Lower lobe of right lung (tissue), 2 donors: Measurements from ENCODE around the gene SHC3. TPM values are rescaled to one million over a fixed set of nuclear protein-coding genes. Genes with fewer than 3 reads are reported as not detected.

Source experiments
- ATAC-seq, 2 donors: fragments of 200-7000 bp; cut with Tn5 transposase; one replicate each; pipeline ENCODE4 v1.9.1; 2020 to 2022; ENCODE audit warnings: mild to moderate bottlenecking in 2 of 2, moderate library complexity in 2 of 2
- DNase-seq: peaks from one replicate; pipeline ENCODE4 v3.0.0-alpha.2; 2020
- H3K27ac ChIP-seq: fragments of 200-600 bp; one replicate; pipeline ENCODE4 v1.8.0; 2022
- H3K27me3 ChIP-seq: fragments of 200-600 bp; one replicate; pipeline ENCODE4 v1.8.0; 2022; ENCODE audit warnings: low read depth
- H3K36me3 ChIP-seq: fragments of 200-600 bp; one replicate; pipeline ENCODE4 v1.8.0; 2022; ENCODE audit warnings: mild to moderate bottlenecking
- H3K4me1 ChIP-seq: fragments of 200-600 bp; one replicate; pipeline ENCODE4 v1.8.0; 2022
- H3K4me3 ChIP-seq: fragments of 200-600 bp; one replicate; pipeline ENCODE4 v1.8.0; 2022; ENCODE audit warnings: mild to moderate bottlenecking
- H3K9me3 ChIP-seq: fragments of 200-600 bp; one replicate; pipeline ENCODE4 v1.8.0; 2022
- intact Hi-C: fragments of 100-400 bp; cut with DNase I; formaldehyde crosslinking; loops from one replicate; pipeline ENCODE4 v1.11.0; 2022
- total RNA-seq: library from RNA; stranded (reverse); fragmentation: NEBNext Ultra II Directional; extraction: Animal tissue kit (Norgen Biotek cat#: 25700); gene quantifications from one replicate; pipeline ENCODE4 v1.2.1, GENCODE V29; 2021
- TF ChIP-seq, protein P1 (sequence below): fragments of 200-600 bp; IDR thresholded peaks from one replicate; pipeline ENCODE4 v1.8.0; 2022; ENCODE audit warnings: antibody characterized with exemption, mild to moderate bottlenecking
- donor health status: DM: no; HTN: yes; CAD: no; lungs with severe emphysema.

SHC3 gene
- total RNA-seq, 1 donor from 2014 or later: 13.2 TPM

DNA sequence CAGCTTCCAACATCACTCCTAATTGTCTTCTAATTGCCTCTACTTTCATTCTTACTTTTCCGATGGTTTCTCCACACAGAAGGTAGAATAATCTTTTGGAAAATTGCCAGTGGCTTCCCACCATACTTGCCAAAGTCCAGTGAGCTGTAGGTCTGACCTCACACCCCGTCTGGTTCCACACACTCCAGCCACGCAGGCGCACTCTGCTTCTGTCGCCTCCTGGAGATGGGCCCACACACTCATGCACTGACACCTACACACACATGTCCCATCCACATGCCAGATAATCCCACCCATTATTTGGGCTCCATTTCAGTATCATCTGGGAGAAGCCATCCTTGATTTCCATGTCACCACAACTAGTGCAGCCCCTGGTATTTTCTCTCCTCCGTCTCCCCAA is 12.7 kb downstream of the SHC3 start:
- ATAC-seq (no peak), DNase-seq (no peak)
- TF ChIP-seq, protein P1, sequence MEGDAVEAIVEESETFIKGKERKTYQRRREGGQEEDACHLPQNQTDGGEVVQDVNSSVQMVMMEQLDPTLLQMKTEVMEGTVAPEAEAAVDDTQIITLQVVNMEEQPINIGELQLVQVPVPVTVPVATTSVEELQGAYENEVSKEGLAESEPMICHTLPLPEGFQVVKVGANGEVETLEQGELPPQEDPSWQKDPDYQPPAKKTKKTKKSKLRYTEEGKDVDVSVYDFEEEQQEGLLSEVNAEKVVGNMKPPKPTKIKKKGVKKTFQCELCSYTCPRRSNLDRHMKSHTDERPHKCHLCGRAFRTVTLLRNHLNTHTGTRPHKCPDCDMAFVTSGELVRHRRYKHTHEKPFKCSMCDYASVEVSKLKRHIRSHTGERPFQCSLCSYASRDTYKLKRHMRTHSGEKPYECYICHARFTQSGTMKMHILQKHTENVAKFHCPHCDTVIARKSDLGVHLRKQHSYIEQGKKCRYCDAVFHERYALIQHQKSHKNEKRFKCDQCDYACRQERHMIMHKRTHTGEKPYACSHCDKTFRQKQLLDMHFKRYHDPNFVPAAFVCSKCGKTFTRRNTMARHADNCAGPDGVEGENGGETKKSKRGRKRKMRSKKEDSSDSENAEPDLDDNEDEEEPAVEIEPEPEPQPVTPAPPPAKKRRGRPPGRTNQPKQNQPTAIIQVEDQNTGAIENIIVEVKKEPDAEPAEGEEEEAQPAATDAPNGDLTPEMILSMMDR: no peak
- peak overlapping the region; percentile 6 for H3K27ac ChIP-seq
- no peak overlapping the region for H3K4me3 ChIP-seq
- H3K36me3 ChIP-seq: no peaks in the 10 kb centered on the region
- peaks cover 2% of the 10 kb centered on the region for H3K4me1 ChIP-seq
- no peaks in the 10 kb centered on the region for H3K27me3 ChIP-seq
- intact Hi-C loops: no loop called here
- H3K9me3 ChIP-seq: no peaks in the 10 kb centered on the region

DNA sequence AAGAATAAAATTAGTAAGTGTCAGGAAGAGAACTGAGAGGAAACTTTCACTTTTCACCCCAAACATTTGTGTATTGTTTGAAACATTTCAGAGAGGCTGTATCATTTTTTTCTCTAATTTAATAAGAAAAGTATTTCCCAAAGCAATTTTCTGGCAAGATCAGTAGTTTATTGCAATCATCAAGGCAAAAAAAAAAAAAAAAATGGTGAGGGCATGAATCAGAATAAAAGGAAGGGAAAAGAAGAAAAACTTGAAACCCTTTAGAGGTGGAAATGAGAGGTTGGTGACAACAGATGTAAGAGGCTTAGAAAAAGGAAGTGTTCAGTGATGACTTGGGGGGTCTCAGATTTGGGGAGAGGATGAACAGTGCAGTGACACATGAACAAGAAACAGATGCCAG is 13.3 kb downstream of the SHC3 start:
- H3K4me1 ChIP-seq: no peaks in the 10 kb centered on the region
- DNase-seq (no peak), ATAC-seq (no peak)
- no peak overlapping the region for H3K4me3 ChIP-seq
- intact Hi-C loops: no loop called here
- no peaks in the 10 kb centered on the region for H3K36me3 ChIP-seq
- no peaks in the 10 kb centered on the region for H3K9me3 ChIP-seq
- no peaks in the 10 kb centered on the region for H3K27me3 ChIP-seq
- TF ChIP-seq, protein P1: no peak
- H3K27ac ChIP-seq: peak overlapping the region; percentile 6

DNA sequence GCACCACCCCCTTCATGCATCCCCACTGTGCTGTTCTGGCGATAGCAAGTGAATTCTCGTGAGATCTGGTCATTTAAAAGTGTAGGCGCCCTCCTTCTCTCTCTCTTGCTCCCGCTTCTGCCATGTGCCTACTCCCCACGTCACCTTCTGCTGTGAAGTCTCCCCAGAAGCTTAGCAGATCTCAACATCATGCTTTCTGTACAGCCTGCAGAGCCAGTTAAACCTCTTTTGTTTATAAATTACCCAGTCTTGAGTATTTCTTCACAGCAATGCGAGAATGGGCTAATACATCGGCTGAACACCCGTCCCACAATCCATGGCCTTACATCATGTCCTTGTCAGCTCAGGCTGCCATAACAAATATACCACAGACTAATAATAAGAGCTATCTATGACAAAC is 17.4 kb downstream of the SHC3 start:
- no peaks in the 10 kb centered on the region for H3K36me3 ChIP-seq
- H3K27me3 ChIP-seq: no peaks in the 10 kb centered on the region
- intact Hi-C loops: no loop called here
- ATAC-seq (peak in 1 of 2 donors; percentile 70), DNase-seq (no peak)
- H3K27ac ChIP-seq: no peak overlapping the region
- H3K9me3 ChIP-seq: no peaks in the 10 kb centered on the region
- no peaks in the 10 kb centered on the region for H3K4me1 ChIP-seq
- TF ChIP-seq, protein P1: no peak
- H3K4me3 ChIP-seq: no peak overlapping the region

DNA sequence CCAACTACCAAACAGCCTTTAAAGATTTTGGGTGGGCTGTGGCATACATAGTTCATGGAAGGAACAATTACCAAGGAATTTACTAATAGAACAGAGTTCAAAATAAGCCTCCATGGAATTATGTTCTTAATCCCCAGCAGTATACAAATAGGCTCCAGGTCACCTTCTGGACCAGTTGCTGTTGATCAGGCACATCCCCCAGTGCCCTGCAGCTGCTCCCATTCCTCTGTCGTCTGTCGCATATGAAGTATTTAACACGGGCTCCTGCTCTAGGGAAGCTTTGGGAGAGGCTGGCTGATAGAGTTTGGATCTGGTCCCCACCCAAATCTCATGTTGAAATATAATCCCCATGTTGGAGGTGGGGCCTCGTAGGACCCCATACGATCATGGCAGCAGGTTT is 17.8 kb downstream of the SHC3 start:
- intact Hi-C loops: no loop called here
- Histone ChIP-seq H3K9me3 (no peaks in the 10 kb centered on the region), H3K27me3 (no peaks in the 10 kb centered on the region), H3K4me3 (no peak overlapping the region), H3K27ac (no peak overlapping the region), H3K4me1 (no peaks in the 10 kb centered on the region), H3K36me3 (no peaks in the 10 kb centered on the region)
- ATAC-seq (no peak), DNase-seq (no peak)
- TF ChIP-seq, protein P1: no peak

DNA sequence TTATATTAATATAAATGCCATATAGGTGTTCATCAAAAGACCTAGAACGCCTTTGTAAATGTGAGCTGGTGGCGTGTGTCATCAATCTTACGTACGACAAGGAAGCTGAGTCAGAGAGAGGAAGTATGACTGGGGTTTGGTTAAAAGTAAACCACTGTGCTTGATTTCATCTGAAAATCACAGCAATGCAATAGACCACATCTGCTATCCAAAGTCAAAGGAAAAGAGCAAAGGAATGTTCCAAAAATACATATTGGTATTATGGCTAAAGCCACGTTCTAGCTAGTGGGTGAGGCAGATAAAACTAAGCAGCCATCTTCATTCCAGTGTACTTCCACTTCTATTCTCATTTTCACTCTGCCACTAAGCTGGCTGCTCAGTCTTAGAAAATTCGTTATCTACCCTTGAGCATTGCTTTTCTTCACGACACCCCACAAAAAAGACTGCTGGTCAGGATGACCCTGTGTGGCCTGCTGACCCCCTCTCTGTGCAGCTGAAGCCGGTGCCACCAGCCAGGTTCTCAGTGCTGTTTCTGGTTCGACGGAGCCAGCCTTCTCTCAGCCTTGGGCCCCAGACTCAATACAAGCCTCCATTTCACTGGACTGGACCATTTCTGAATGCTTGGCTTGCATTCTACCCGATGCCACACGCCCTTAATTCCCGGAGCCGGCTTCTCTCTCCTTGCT is 23.8 kb downstream of the SHC3 start:
- no peak overlapping the region for H3K27ac ChIP-seq
- intact Hi-C loops: no loop called here
- H3K36me3 ChIP-seq: no peaks in the 10 kb centered on the region
- ATAC-seq (peak; percentile 49 to 74), DNase-seq (no peak)
- no peaks in the 10 kb centered on the region for H3K4me1 ChIP-seq
- H3K27me3 ChIP-seq: no peaks in the 10 kb centered on the region
- no peak overlapping the region for H3K4me3 ChIP-seq
- H3K9me3 ChIP-seq: no peaks in the 10 kb centered on the region
- TF ChIP-seq, protein P1: no peak
